Measurements from ENCODE around the gene GCM1.
"Not testable (repeated sequence)": the region's sequence is repeated elsewhere in the genome, so short reads cannot be mapped to it uniquely, and the experiment has no call there.

Gene GCM1

GRCh38 chr6:53148684-53149083 lies at the start of gene GCM1:
Gene GCM1 (minus strand): TSS chr6:53148841. CDS start chr6:53145632, 3,209 bp downstream.
- DNase-seq (ENCODE audit: low spot score): no peak

GRCh38 chr6:53197553-53197952 lies 48.9 kb upstream of the GCM1 start:
- DNase-seq (ENCODE audit: low spot score): no peak

- no peak for DNase-seq (ENCODE audit: low spot score)
Observed at GRCh38 chr6:53195048-53195447, 46.4 kb upstream of the GCM1 start.

GRCh38 chr6:53192682-53193188 lies 44.1 kb upstream of the GCM1 start:
- DNase-seq (ENCODE audit: low spot score): no peak

GRCh38 chr6:53189554-53189953 lies 40.9 kb upstream of the GCM1 start:
- DNase-seq (ENCODE audit: low spot score): no peak

GRCh38 chr6:53188833-53189232 lies 40.2 kb upstream of the GCM1 start:
- no peak for DNase-seq (ENCODE audit: low spot score)

GRCh38 chr6:53180678-53181077 lies 32.0 kb upstream of the GCM1 start:
- DNase-seq (ENCODE audit: low spot score): no peak

- peak; percentile 37 for DNase-seq (ENCODE audit: low spot score)
Observed at GRCh38 chr6:53179961-53180651, 31.5 kb upstream of the GCM1 start.

- DNase-seq (ENCODE audit: low spot score): no peak
Observed at GRCh38 chr6:53178837-53179432, 30.3 kb upstream of the GCM1 start.

GRCh38 chr6:53175027-53175426 lies 26.4 kb upstream of the GCM1 start:
- DNase-seq (ENCODE audit: low spot score): no peak

- no peak for DNase-seq (ENCODE audit: low spot score)
Observed at GRCh38 chr6:53172468-53172803, 23.8 kb upstream of the GCM1 start.

- peak; percentile 85 for DNase-seq (ENCODE audit: low spot score)
Observed at GRCh38 chr6:53171605-53172467, 23.2 kb upstream of the GCM1 start.

- no peak for DNase-seq (ENCODE audit: low spot score)
Observed at GRCh38 chr6:53168516-53169267, 20.1 kb upstream of the GCM1 start.

GRCh38 chr6:53165293-53165692 lies 16.7 kb upstream of the GCM1 start:
- no peak for DNase-seq (ENCODE audit: low spot score)

GRCh38 chr6:53162606-53163005 lies 14.0 kb upstream of the GCM1 start:
- DNase-seq (ENCODE audit: low spot score): no peak

GRCh38 chr6:53161481-53162009 lies 12.9 kb upstream of the GCM1 start:
- DNase-seq (ENCODE audit: low spot score): no peak

GRCh38 chr6:53159558-53159957 lies 10.9 kb upstream of the GCM1 start:
- DNase-seq (ENCODE audit: low spot score): no peak

GRCh38 chr6:53158076-53158475 lies 9.4 kb upstream of the GCM1 start:
- not testable (repeated sequence) for DNase-seq (ENCODE audit: low spot score)

- not testable (repeated sequence) for DNase-seq (ENCODE audit: low spot score)
Observed at GRCh38 chr6:53155279-53155678, 6.6 kb upstream of the GCM1 start.

GRCh38 chr6:53154794-53155193 lies 6.2 kb upstream of the GCM1 start:
- DNase-seq (ENCODE audit: low spot score): no peak

- DNase-seq (ENCODE audit: low spot score): no peak
Observed at GRCh38 chr6:53154071-53154470, 5.4 kb upstream of the GCM1 start.

GRCh38 chr6:53152576-53152975 lies 3.9 kb upstream of the GCM1 start:
- DNase-seq (ENCODE audit: low spot score): no peak

Data from germinal center (tissue), 1 donor.